HCT116 (cell line): ENCODE data around the gene BRWD1. TPM values are rescaled to one million over a fixed set of nuclear protein-coding genes. Genes with fewer than 3 reads are reported as not detected.

Experiments used
- ATAC-seq: fragments of 200-7000 bp; cut with Tn5 transposase; 2 replicates; pipeline ENCODE4 v1.9.1; 2020; ENCODE audit warnings: mild to moderate bottlenecking, moderate library complexity
- BruUV-seq: library from RNA; stranded (reverse); fragments of 400-500 nt; replicated peaks from 2 replicates; lab custom pipeline; 2021; lab: Mats Ljungman, UMichigan
- CTCF ChIA-PET: fragments of 300-600 bp; sonication (Branson Sonifier 250); formaldehyde crosslinking; loops from one replicate; lab custom pipeline; 2021; ENCODE audit warnings: antibody characterized with exemption; lab: Charles Lee
- POLR2A ChIA-PET: fragments of 300-600, 350-600 bp; sonication (Branson Sonifier 250); formaldehyde crosslinking; loops from one replicate; lab custom pipeline; 2021; ENCODE audit warnings: antibody characterized with exemption; lab: Charles Lee
- RAD21 ChIA-PET, 2 experiments: fragments of 300-600 bp; sonication (Branson Sonifier 250); formaldehyde crosslinking; loops; one replicate each; lab custom pipeline; 2023; ENCODE audit warnings: low total read pairs in 2 of 2; ENCODE audit not compliant: uncharacterized antibody in 2 of 2, unreplicated experiment in 2 of 2, low non-redundant PET in 1 of 2; lab: Charles Lee
- DNase-seq: peaks from one replicate; pipeline ENCODE4 v3.0.0-alpha.2; 2010; ENCODE audit warnings: low read depth, low spot score
- H2AFZ ChIP-seq: fragments of 200-600 bp; shearing (Covaris generic), sonication (generic); 2 replicates; pipeline ENCODE4 v1.6.1; 2017; ENCODE audit warnings: low read depth, mixed run types, mixed read lengths, antibody characterized with exemption, low read length; ENCODE audit not compliant: poor library complexity, severe bottlenecking
- H3K27ac ChIP-seq: 2 replicates; pipeline ENCODE4 v1.5.1; 2012; ENCODE audit warnings: low read depth, low read length
- H3K27me3 ChIP-seq: fragments of 200-600 bp; sonication (generic); 2 replicates; pipeline ENCODE4 v1.6.1; 2016; ENCODE audit warnings: mixed run types, low read length, mixed read lengths; ENCODE audit not compliant: insufficient read depth
- H3K36me3 ChIP-seq, 2 experiments: fragments of 200-500 bp in 1 of 2; fragments of 200-600 bp in 1 of 2; sonication (Bioruptor generic) in 1 of 2; sonication (generic) in 1 of 2; 2 replicates each; pipeline versions ENCODE4 v1.5.1 to v1.6.1; 2014 to 2016; ENCODE audit warnings: low read length in 2 of 2, inconsistent platforms in 1 of 2, mixed read lengths in 1 of 2, mixed run types in 1 of 2; ENCODE audit not compliant: insufficient read depth in 2 of 2, control insufficient read depth in 1 of 2
- H3K4me1 ChIP-seq, 2 experiments: fragments of 200-600 bp in 1 of 2; sonication (generic) in 1 of 2; 2 replicates each; pipeline versions ENCODE4 v1.5.1 to v1.6.1; 2012 to 2017; ENCODE audit warnings: low read length in 2 of 2, inconsistent platforms in 1 of 2, mild to moderate bottlenecking in 1 of 2, mixed read lengths in 1 of 2, mixed run types in 1 of 2, moderate library complexity in 1 of 2; ENCODE audit not compliant: insufficient read depth in 2 of 2, control insufficient read depth in 1 of 2
- H3K4me2 ChIP-seq: fragments of 200-600 bp; sonication (generic); 2 replicates; pipeline ENCODE4 v1.6.1; 2017; ENCODE audit warnings: mixed run types, low read length, mixed read lengths
- H3K4me3 ChIP-seq, 2 experiments: fragments of 200-600 bp in 1 of 2; sonication (generic) in 1 of 2; replicated peaks in 1 of 2; 2 replicates each; pipeline ENCODE4 v1.5.1; 2011 to 2016; ENCODE audit warnings: low read length in 2 of 2, control low read depth in 1 of 2, low read depth in 1 of 2, mild to moderate bottlenecking in 1 of 2, mixed read lengths in 1 of 2, mixed run types in 1 of 2
- H3K79me2 ChIP-seq: fragments of 200-600 bp; sonication (generic); 2 replicates; pipeline ENCODE4 v1.6.1; 2017; ENCODE audit warnings: mild to moderate bottlenecking, mixed run types, low read length, moderate library complexity, mixed read lengths; ENCODE audit not compliant: insufficient read depth
- H3K9ac ChIP-seq: fragments of 200-600 bp; sonication (generic); 2 replicates; pipeline ENCODE4 v1.6.1; 2016; ENCODE audit warnings: low read length, mixed read lengths
- H3K9me2 ChIP-seq: fragments of 200-600 bp; sonication (generic), shearing (Covaris generic); 2 replicates; pipeline ENCODE4 v1.6.1; 2017; ENCODE audit warnings: mixed run types, mild to moderate bottlenecking, moderate library complexity; ENCODE audit not compliant: insufficient read depth
- H3K9me3 ChIP-seq, 2 experiments: fragments of 200-500 bp in 1 of 2; fragments of 200-600 bp in 1 of 2; sonication (Bioruptor generic) in 1 of 2; sonication (generic) in 1 of 2; 2 replicates each; pipeline ENCODE4 v1.6.1; 2014 to 2017; ENCODE audit warnings: low read length in 2 of 2, mixed read lengths in 2 of 2, inconsistent platforms in 1 of 2, low read depth in 1 of 2, mild to moderate bottlenecking in 1 of 2, mixed run types in 1 of 2, moderate library complexity in 1 of 2; ENCODE audit not compliant: control insufficient read depth in 1 of 2, insufficient read depth in 1 of 2
- H4K20me1 ChIP-seq: fragments of 200-600 bp; sonication (generic), shearing (Covaris generic); 2 replicates; pipeline ENCODE4 v1.6.1; 2017; ENCODE audit warnings: mixed run types, mild to moderate bottlenecking, moderate library complexity; ENCODE audit not compliant: insufficient read depth
- CEBPB ChIP-seq: IDR thresholded peaks from 2 replicates; pipeline ENCODE4 v1.6.1; 2012; ENCODE audit warnings: low read depth
- EGR1 ChIP-seq: IDR thresholded peaks from 2 replicates; pipeline ENCODE4 v1.6.1; 2012; ENCODE audit warnings: low read depth
- ELF1 ChIP-seq: IDR thresholded peaks from 2 replicates; pipeline ENCODE4 v1.6.1; 2012; ENCODE audit warnings: low read depth, borderline replicate concordance
- POLR2A ChIP-seq: IDR thresholded peaks from 2 replicates; pipeline ENCODE4 v1.7.0; 2011; ENCODE audit warnings: borderline replicate concordance; ENCODE audit not compliant: insufficient read depth, insufficient read length; ENCODE audit errors: extremely low read depth
- POLR2AphosphoS5 ChIP-seq: IDR thresholded peaks from 2 replicates; pipeline ENCODE4 v1.6.1; 2011; ENCODE audit warnings: mild to moderate bottlenecking, low read depth, low read length, moderate library complexity
- RAD21 ChIP-seq: IDR thresholded peaks from 2 replicates; pipeline ENCODE4 v1.6.1; 2012; ENCODE audit warnings: low read depth, mild to moderate bottlenecking
- SIN3A ChIP-seq: IDR thresholded peaks from 2 replicates; pipeline ENCODE4 v1.6.1; 2012; ENCODE audit warnings: low read depth
- SP1 ChIP-seq: IDR thresholded peaks from 2 replicates; pipeline ENCODE4 v1.6.1; 2012; ENCODE audit warnings: low read depth
- SRF ChIP-seq: IDR thresholded peaks from 2 replicates; pipeline ENCODE4 v1.6.1; 2012; ENCODE audit warnings: low read depth
- TCF7L2 ChIP-seq: IDR thresholded peaks from 2 replicates; pipeline ENCODE4 v1.7.0; 2011; ENCODE audit warnings: borderline replicate concordance, inconsistent platforms; ENCODE audit not compliant: insufficient read depth, insufficient read length; ENCODE audit errors: extremely low read depth
- ZFX ChIP-seq: fragments of 450-650 bp; IDR thresholded peaks from 2 replicates; pipeline ENCODE4 v1.6.1; 2017
- ZNF274 ChIP-seq: fragments of 200-500 bp; sonication (Bioruptor generic); IDR thresholded peaks from 2 replicates; pipeline ENCODE4 v1.6.1; 2014; ENCODE audit warnings: mild to moderate bottlenecking, low read depth, low read length, inconsistent platforms
- intact Hi-C: fragments of 100-400 bp; cut with micrococcal nuclease; formaldehyde crosslinking; loops from 2 replicates; pipeline ENCODE4 v1.10.0; 2022
- total RNA-seq: library from RNA; stranded (reverse); gene quantifications from one replicate; pipeline ENCODE4 v1.2.1, GENCODE V29; 2021; ENCODE audit not compliant: unreplicated experiment
- TF ChIP-seq, protein P1 (sequence below): IDR thresholded peaks from 2 replicates; pipeline ENCODE4 v1.6.1; 2012
- TF ChIP-seq, protein P2 (sequence below): IDR thresholded peaks from 2 replicates; pipeline ENCODE4 v1.6.1; 2012
- TF ChIP-seq, protein P3 (sequence below), 3 experiments: fragments of 200-600 bp in 1 of 3; sonication (generic) in 1 of 3; IDR thresholded peaks in 2 of 3; conservative IDR thresholded peaks in 1 of 3; 2 replicates each; pipeline ENCODE4 v1.5.1; 2012 to 2017; ENCODE audit warnings: low read depth in 2 of 3, low read length in 2 of 3, antibody characterized with exemption in 1 of 3, borderline replicate concordance in 1 of 3, control low read depth in 1 of 3, mild to moderate bottlenecking in 1 of 3, mixed read lengths in 1 of 3, mixed run types in 1 of 3, moderate library complexity in 1 of 3; ENCODE audit not compliant: insufficient read depth in 1 of 3

The BRWD1 gene
- total RNA-seq, 1 experiment from 2014 or later, result 33.1 TPM

DNA sequence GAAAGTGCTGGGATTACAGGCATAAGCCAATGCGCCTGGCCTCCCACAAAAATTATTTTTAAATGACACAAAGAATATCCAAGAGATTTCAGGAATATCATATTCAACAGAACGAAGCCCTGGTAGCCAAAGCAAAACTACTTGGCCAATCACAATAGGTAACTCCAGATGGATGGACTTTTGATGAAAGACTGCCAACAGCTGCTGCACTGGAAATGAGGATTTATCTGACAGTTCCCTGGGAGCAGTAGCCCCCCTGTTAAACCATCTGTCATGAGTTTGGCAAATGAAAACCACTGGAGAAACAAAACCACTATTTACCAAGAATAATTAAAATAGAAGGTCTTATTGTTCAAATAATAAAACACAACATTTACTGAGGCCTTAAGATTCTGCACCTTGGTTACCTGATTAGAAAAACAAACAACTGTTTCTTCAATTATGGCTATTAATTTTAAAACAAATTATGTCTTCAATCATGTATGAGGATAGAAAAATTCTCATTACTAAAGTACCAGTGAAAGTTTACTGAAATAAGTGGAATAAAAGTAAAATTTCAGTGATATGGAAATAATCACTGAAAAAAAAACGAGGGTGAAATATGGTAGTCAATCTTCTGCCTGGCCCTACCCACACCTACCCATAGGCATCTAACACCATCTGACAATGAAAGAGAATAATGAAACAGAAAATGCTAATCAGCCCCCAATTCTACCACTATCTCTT is 95.9 kb downstream of the BRWD1 start:
- POLR2A ChIA-PET, result no interaction called here
- Histone ChIP-seq H3K27ac (no peak overlapping the region), H3K79me2 (no peaks in the 10 kb centered on the region; the same call in 1 of the 2 replicates), H3K27me3 (no peaks in the 10 kb centered on the region), H2AFZ (no peak overlapping the region), H4K20me1 (no peaks in the 10 kb centered on the region), H3K9me2 (no peaks in the 10 kb centered on the region), H3K9me3 (no peaks in the 10 kb centered on the region), H3K4me3 (no peak overlapping the region), H3K36me3 (peaks cover 5 to 27% of the 10 kb centered on the region in 2 experiments; a peak in 2 of 4 replicates), H3K4me2 (no peak overlapping the region), H3K9ac (no peak overlapping the region), H3K4me1 (no peaks in the 10 kb centered on the region)
- no peak for TF ChIP-seq ZNF274
- TF ChIP-seq, protein P1, sequence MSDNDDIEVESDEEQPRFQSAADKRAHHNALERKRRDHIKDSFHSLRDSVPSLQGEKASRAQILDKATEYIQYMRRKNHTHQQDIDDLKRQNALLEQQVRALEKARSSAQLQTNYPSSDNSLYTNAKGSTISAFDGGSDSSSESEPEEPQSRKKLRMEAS, result no peak
- no peak for TF ChIP-seq POLR2A
- no peak for TF ChIP-seq POLR2AphosphoS5
- no peak for TF ChIP-seq CEBPB
- TF ChIP-seq EGR1, result no peak
- TF ChIP-seq RAD21, result no peak
- TF ChIP-seq SIN3A, result no peak
- no peak for TF ChIP-seq SRF
- TF ChIP-seq TCF7L2, result no peak
- TF ChIP-seq ELF1, result no peak
- CTCF ChIA-PET, result no interaction called here
- BruUV-seq, result no TSS peak
- ATAC-seq (no peak), DNase-seq (no peak)
- intact Hi-C loops, result no loop called here
- RAD21 ChIA-PET, result no interaction called here

DNA sequence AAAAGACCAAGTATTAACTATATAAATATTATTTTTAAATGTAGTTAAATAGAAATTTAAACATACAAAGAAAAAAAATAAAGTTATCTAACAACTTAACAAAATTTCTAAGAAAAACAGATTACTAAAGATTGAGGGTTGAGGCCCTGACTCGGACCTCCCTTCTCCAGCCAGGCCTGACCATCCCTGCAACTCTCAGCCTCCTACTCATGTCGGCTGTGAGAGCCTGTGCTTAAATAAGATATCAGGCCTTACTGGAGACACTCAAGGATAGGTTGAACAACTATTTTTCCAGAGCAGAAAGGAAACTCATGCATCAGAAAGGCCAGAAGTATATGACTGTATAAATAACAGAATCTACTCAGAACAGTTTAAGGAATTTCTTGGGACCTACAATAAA is 97.1 kb downstream of the BRWD1 start:
- RAD21 ChIA-PET, result no interaction called here
- H2AFZ ChIP-seq, result no peak overlapping the region
- intact Hi-C loops, result no loop called here
- H3K9me3 ChIP-seq, result no peaks in the 10 kb centered on the region
- H4K20me1 ChIP-seq, result no peaks in the 10 kb centered on the region
- ATAC-seq, result no peak
- POLR2A ChIA-PET, result no interaction called here
- no TSS peak for BruUV-seq
- H3K9me2 ChIP-seq, result no peaks in the 10 kb centered on the region
- H3K4me1 ChIP-seq, result no peaks in the 10 kb centered on the region
- no peak for DNase-seq
- CTCF ChIA-PET, result no interaction called here
- no peak overlapping the region for H3K27ac ChIP-seq
- no peak overlapping the region for H3K4me3 ChIP-seq
- H3K4me2 ChIP-seq, result no peak overlapping the region
- no peaks in the 10 kb centered on the region for H3K27me3 ChIP-seq
- no peaks in the 10 kb centered on the region for H3K79me2 ChIP-seq
- peaks cover 0 to 31% of the 10 kb centered on the region in 2 experiments; a peak in 2 of 4 replicates for H3K36me3 ChIP-seq
- no peak overlapping the region for H3K9ac ChIP-seq
- TF ChIP-seq, protein P2, sequence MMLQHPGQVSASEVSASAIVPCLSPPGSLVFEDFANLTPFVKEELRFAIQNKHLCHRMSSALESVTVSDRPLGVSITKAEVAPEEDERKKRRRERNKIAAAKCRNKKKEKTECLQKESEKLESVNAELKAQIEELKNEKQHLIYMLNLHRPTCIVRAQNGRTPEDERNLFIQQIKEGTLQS, result no peak
- no peak for TF ChIP-seq SRF
- TF ChIP-seq POLR2A, result no peak
- no peak for TF ChIP-seq ZFX
- TF ChIP-seq RAD21, result no peak
- no peak for TF ChIP-seq ZNF274
- TF ChIP-seq, protein P3, sequence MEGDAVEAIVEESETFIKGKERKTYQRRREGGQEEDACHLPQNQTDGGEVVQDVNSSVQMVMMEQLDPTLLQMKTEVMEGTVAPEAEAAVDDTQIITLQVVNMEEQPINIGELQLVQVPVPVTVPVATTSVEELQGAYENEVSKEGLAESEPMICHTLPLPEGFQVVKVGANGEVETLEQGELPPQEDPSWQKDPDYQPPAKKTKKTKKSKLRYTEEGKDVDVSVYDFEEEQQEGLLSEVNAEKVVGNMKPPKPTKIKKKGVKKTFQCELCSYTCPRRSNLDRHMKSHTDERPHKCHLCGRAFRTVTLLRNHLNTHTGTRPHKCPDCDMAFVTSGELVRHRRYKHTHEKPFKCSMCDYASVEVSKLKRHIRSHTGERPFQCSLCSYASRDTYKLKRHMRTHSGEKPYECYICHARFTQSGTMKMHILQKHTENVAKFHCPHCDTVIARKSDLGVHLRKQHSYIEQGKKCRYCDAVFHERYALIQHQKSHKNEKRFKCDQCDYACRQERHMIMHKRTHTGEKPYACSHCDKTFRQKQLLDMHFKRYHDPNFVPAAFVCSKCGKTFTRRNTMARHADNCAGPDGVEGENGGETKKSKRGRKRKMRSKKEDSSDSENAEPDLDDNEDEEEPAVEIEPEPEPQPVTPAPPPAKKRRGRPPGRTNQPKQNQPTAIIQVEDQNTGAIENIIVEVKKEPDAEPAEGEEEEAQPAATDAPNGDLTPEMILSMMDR (IDR thresholded peaks at IDR 0.05 in 2 of 3, conservative IDR thresholded peaks at IDR 0.05 in 1 of 3; ENCODE audit: borderline replicate concordance in 1 of 3, insufficient read depth in 1 of 3, low read depth in 2 of 3, low read length in 2 of 3), result no peak
- no peak for TF ChIP-seq TCF7L2
- no peak for TF ChIP-seq SP1
